HL-60 (cell line): ENCODE data around the gene IKBKG.

Source experiments
- DNase-seq, 2 experiments: peaks; one replicate each; pipeline ENCODE4 v3.0.0-alpha.2; 2010 to 2020; ENCODE audit warnings: low read depth in 1 of 2, low spot score in 1 of 2
- H3K27ac ChIP-seq: fragments of 250-450 bp; sonication (Bioruptor Pico); replicated peaks from 2 replicates; pipeline ENCODE4 v1.5.1; 2020; ENCODE audit warnings: mild to moderate bottlenecking, moderate library complexity
- H3K27me3 ChIP-seq: fragments of 250-450 bp; sonication (Bioruptor Pico); 2 replicates; pipeline ENCODE4 v1.5.1; 2021; ENCODE audit warnings: mild to moderate bottlenecking, moderate library complexity; ENCODE audit not compliant: insufficient read depth, poor library complexity, severe bottlenecking
- H3K4me3 ChIP-seq: replicated peaks from 2 replicates; pipeline ENCODE4 v1.5.1; 2011; ENCODE audit warnings: mild to moderate bottlenecking, control low read depth, low read length; ENCODE audit not compliant: insufficient read depth
- GABPA ChIP-seq: IDR thresholded peaks from 2 replicates; pipeline ENCODE4 v1.6.1; 2012; ENCODE audit warnings: low read depth
- POLR2AphosphoS5 ChIP-seq: IDR thresholded peaks from 2 replicates; pipeline ENCODE4 v1.6.1; 2012; ENCODE audit warnings: low read depth
- SPI1 ChIP-seq: IDR thresholded peaks from 2 replicates; pipeline ENCODE4 v1.6.1; 2012; ENCODE audit warnings: low read depth, mild to moderate bottlenecking, borderline replicate concordance
- TF ChIP-seq, protein P1 (sequence below): IDR thresholded peaks from one replicate; pipeline ENCODE4 v1.5.1; 2011; ENCODE audit warnings: low read length, control low read depth, inconsistent platforms; ENCODE audit not compliant: insufficient read depth
- TF ChIP-seq, protein P2 (sequence below): IDR thresholded peaks from 2 replicates; pipeline ENCODE4 v1.6.1; 2012; ENCODE audit warnings: low read depth; ENCODE audit not compliant: insufficient replicate concordance

The IKBKG gene

DNA sequence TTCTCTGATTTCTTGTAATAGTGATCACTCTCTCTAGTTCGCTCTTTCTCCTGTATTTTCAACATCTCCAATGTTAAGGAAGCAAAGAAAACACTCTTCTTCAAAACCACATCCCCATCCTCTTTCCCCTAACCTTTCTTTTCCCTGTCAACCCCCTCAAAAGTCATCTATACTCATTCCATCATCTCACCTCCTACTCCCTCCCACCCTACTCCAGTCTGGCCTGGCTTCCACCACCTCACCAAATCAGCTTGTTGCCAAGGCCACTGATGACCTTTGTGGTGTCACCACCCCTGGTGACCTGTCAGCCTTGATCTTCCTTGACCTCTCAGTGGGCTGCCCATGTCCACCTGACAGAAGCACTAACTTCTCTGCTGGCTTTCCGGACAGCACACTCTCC is 33.7 kb upstream of the IKBKG start:
- H3K4me3 ChIP-seq = no peak overlapping the region
- DNase-seq = no peak
- H3K27me3 ChIP-seq = no peaks in the 10 kb centered on the region
- H3K27ac ChIP-seq = no peak overlapping the region
- TF ChIP-seq, protein P1, sequence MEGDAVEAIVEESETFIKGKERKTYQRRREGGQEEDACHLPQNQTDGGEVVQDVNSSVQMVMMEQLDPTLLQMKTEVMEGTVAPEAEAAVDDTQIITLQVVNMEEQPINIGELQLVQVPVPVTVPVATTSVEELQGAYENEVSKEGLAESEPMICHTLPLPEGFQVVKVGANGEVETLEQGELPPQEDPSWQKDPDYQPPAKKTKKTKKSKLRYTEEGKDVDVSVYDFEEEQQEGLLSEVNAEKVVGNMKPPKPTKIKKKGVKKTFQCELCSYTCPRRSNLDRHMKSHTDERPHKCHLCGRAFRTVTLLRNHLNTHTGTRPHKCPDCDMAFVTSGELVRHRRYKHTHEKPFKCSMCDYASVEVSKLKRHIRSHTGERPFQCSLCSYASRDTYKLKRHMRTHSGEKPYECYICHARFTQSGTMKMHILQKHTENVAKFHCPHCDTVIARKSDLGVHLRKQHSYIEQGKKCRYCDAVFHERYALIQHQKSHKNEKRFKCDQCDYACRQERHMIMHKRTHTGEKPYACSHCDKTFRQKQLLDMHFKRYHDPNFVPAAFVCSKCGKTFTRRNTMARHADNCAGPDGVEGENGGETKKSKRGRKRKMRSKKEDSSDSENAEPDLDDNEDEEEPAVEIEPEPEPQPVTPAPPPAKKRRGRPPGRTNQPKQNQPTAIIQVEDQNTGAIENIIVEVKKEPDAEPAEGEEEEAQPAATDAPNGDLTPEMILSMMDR = no peak
- TF ChIP-seq SPI1 = no peak
- TF ChIP-seq, protein P2, sequence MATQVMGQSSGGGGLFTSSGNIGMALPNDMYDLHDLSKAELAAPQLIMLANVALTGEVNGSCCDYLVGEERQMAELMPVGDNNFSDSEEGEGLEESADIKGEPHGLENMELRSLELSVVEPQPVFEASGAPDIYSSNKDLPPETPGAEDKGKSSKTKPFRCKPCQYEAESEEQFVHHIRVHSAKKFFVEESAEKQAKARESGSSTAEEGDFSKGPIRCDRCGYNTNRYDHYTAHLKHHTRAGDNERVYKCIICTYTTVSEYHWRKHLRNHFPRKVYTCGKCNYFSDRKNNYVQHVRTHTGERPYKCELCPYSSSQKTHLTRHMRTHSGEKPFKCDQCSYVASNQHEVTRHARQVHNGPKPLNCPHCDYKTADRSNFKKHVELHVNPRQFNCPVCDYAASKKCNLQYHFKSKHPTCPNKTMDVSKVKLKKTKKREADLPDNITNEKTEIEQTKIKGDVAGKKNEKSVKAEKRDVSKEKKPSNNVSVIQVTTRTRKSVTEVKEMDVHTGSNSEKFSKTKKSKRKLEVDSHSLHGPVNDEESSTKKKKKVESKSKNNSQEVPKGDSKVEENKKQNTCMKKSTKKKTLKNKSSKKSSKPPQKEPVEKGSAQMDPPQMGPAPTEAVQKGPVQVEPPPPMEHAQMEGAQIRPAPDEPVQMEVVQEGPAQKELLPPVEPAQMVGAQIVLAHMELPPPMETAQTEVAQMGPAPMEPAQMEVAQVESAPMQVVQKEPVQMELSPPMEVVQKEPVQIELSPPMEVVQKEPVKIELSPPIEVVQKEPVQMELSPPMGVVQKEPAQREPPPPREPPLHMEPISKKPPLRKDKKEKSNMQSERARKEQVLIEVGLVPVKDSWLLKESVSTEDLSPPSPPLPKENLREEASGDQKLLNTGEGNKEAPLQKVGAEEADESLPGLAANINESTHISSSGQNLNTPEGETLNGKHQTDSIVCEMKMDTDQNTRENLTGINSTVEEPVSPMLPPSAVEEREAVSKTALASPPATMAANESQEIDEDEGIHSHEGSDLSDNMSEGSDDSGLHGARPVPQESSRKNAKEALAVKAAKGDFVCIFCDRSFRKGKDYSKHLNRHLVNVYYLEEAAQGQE = no peak
- TF ChIP-seq GABPA = no peak
- no peak for TF ChIP-seq POLR2AphosphoS5

DNA sequence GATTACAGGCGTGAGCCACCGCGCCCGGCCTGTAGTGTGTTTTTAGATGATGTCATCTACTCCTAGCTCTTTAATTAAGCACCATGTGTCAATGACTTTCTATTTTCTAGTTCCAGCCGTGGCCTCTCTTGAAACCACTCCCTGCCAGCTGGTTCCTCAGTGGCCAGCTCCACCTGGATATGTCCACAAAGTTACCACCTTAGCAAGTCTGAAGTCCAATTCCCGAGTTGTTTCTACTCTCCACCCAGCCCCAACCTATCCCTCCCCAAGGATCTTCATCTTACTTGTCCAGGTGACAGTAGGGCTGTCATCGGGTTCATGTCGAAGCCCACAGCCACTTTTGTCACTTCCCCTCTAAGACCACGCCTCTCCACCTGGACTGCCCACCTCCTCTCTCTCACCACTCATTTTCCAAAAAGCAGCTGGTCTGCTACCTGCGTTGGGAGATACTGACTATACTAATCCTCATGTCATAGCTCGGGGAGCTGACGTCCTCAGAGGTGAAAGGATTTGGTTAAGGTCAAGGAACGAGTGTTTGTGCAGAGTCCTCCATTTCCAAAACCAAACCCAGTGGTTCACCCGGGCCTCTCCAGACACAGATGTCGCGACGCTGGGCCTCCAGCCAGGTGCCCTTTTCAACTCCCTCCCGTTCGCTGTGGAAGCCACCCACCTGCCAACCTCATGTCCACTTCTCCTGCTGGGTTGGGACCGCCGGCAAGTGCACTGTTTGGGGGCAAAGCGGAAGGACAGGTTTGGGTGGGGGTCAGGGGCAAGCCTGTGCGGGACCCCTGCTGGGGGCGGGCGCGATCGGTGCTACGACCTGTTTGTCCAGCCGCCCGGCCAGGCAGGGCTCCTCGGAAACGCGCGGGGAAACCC is 32.1 kb upstream of the IKBKG start:
- no peaks in the 10 kb centered on the region for H3K27me3 ChIP-seq
- DNase-seq = no peak

DNA sequence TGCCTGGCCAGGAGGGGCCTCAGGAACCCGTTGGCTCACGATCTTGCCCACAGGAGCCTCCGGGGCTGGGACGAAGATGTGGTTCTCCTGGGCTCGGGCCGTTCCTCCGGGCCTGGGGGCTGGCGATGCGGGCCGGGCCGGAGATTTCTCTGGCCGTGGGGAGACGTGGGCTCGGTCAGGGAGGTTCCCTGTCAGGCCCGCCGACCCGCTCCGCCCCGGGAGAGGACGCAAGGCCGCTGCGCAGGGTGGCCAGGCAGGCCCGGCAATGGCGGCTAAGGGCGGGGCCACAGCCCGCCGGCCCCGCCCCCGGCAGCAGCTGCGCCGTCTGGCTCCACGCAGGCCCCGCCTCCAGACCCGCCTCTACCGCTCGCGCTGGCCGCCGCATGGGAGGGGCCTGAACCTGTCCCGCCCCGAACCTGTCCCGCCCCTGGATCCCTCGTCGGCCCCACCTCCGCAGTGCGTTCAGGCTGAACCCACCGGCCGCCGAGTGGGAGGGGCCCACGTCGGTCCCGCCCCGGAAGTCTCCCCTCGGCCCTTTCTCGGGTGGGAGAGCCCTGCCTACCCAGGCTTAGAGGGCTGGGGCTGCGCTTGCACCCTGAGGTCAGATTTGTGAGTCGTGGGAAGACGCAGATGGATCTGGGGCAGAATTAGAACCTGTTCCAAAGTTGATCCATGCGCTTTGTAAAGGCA is 31.3 kb upstream of the IKBKG start, which contains the start of gene FAM3A:
FAM3A (minus strand) TSS at position 267 of the 690 bp plus-strand sequence. CDS start 460 bp downstream, outside the sequence.
- Histone ChIP-seq H3K27me3 (no peaks in the 10 kb centered on the region), H3K27ac (peak within 1 kb of the TSS; percentile 82), H3K4me3 (peak within 1 kb of the TSS; percentile 61)
- TF ChIP-seq, protein P2 = no peak
- peak; percentile 57 for TF ChIP-seq POLR2AphosphoS5
- peak; percentile 75 to 88 for DNase-seq

More for the DNA sequence above, 32.1 kb upstream of the IKBKG start:
- TF ChIP-seq, protein P2 = no peak
- TF ChIP-seq GABPA (no peak), POLR2AphosphoS5 (no peak), SPI1 (peak; percentile 56; the same call in 1 of the 2 replicates)
- TF ChIP-seq, protein P1 = no peak
- Histone ChIP-seq H3K4me3 (peak overlapping the region; percentile 61), H3K27ac (peak overlapping the region; percentile 82)
